DND-41 (cell line): Measurements from ENCODE around the gene WDR83.

Experiments
- CTCF ChIP-seq: IDR thresholded peaks from 2 replicates; pipeline ENCODE4 v1.5.1; 2012; ENCODE audit warnings: borderline replicate concordance, low read length, moderate library complexity, mild to moderate bottlenecking; ENCODE audit not compliant: poor library complexity, severe bottlenecking; ENCODE audit errors: extremely low read depth
- EZH2 ChIP-seq: IDR thresholded peaks from 3 replicates; pipeline ENCODE4 v1.6.1; 2012; ENCODE audit warnings: borderline replicate concordance, low read depth, mild to moderate bottlenecking, moderate library complexity, low read length, inconsistent platforms; ENCODE audit not compliant: severe bottlenecking

DNA sequence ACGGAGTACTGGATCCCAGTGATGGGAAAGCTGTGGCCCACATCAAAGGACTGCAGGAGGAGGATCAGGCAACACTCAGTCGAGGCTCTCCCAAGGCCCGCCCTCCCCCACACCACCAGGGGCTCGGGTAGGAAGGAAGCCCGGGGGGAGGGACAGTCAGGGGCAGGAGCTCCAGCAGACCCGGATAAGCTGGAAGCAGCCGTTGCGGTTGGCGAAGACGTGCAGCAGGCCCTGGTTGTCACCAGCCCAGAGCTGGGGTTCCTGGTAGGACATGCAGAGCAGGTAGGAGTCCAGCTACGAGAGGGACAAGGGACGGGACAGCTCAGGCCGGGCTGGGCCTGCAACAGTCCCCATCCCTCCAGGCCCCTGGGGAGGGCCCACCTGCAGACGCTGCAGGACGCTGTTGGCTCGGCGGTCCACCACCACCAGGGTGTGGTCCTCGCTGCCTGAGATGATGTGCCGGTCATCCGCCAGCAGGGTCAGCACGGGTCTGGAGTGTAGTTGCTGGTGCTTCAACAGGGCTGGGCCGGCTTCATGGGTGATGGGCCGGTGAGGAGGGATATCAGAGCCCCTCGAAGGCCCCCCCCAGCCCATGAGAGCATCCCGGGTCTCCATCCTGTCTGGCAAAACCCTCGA lies 23.1 kb downstream of the WDR83 start:
- no peak for TF ChIP-seq CTCF
- TF ChIP-seq EZH2, result no peak
